Lower leg skin (tissue), 3 donors: ENCODE measurements around the gene CYFIP1.

Experiments
- POLR2A ChIP-seq, 2 donors: fragments of 450-650 bp; IDR thresholded peaks; one replicate each; pipeline ENCODE4 v1.6.1; 2016 to 2017; ENCODE audit warnings: antibody characterized with exemption in 2 of 2, mild to moderate bottlenecking in 1 of 2, moderate library complexity in 1 of 2
- TF ChIP-seq, protein P1 (sequence below), 3 donors: fragments of 450-650 bp; IDR thresholded peaks; one replicate each; pipeline ENCODE4 v1.5.1; 2016; ENCODE audit warnings: antibody characterized with exemption in 3 of 3, mild to moderate bottlenecking in 3 of 3, moderate library complexity in 2 of 3

DNA sequence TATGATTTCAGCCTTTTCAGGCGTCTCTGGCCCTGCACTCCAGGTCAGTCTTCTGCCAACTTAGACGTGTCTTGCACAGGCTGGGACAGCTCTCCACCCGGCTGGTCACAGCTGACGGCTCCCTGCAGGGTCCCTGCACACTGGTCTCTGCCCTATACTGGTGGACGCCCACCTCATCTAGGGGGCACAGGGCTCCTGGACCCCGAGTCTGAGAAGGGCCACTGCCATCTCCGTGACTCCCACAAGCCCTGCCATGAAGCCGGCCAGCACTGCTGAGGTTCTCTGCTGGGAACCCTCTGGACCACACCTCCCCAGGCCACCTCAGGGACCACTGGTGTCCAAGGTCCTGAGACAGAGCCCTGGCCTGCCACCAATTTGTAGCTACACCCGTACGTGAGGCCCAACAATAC is 40.5 kb downstream of the CYFIP1 start:
- TF ChIP-seq POLR2A (IDR thresholded peaks at IDR 0.05), result no peak
- TF ChIP-seq, protein P1, sequence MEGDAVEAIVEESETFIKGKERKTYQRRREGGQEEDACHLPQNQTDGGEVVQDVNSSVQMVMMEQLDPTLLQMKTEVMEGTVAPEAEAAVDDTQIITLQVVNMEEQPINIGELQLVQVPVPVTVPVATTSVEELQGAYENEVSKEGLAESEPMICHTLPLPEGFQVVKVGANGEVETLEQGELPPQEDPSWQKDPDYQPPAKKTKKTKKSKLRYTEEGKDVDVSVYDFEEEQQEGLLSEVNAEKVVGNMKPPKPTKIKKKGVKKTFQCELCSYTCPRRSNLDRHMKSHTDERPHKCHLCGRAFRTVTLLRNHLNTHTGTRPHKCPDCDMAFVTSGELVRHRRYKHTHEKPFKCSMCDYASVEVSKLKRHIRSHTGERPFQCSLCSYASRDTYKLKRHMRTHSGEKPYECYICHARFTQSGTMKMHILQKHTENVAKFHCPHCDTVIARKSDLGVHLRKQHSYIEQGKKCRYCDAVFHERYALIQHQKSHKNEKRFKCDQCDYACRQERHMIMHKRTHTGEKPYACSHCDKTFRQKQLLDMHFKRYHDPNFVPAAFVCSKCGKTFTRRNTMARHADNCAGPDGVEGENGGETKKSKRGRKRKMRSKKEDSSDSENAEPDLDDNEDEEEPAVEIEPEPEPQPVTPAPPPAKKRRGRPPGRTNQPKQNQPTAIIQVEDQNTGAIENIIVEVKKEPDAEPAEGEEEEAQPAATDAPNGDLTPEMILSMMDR (IDR thresholded peaks at IDR 0.05), result no peak
